GM23338 (cell line): Measurements from ENCODE around the gene ERC2. TPM values are rescaled to one million over a fixed set of nuclear protein-coding genes. Genes with fewer than 3 reads are reported as not detected.

Experiments used
- ATAC-seq: fragments of 200-7000 bp; cut with Tn5 transposase; 3 replicates; pipeline ENCODE4 v1.9.1; 2020
- DNase-seq: peaks from one replicate; pipeline ENCODE4 v3.0.0-alpha.2; 2015; ENCODE audit warnings: low spot score
- H2AFZ ChIP-seq: fragments of 200-600 bp; sonication (generic); 2 replicates; pipeline ENCODE4 v1.8.0; 2016; ENCODE audit warnings: antibody characterized with exemption, mild to moderate bottlenecking, moderate library complexity
- H3F3A ChIP-seq: fragments of 200-600 bp; sonication (generic); replicated peaks from 2 replicates; pipeline ENCODE4 v1.8.0; 2017; ENCODE audit warnings: antibody characterized with exemption, mixed run types, low read depth
- H3K27ac ChIP-seq: fragments of 200-600 bp; sonication (generic); 2 replicates; pipeline ENCODE4 v1.6.1; 2016; ENCODE audit warnings: low read depth
- H3K27me3 ChIP-seq: fragments of 200-600 bp; sonication (generic); 2 replicates; pipeline ENCODE4 v1.8.0; 2016; ENCODE audit warnings: mild to moderate bottlenecking, mixed run types, moderate library complexity; ENCODE audit not compliant: insufficient read depth
- H3K36me3 ChIP-seq: fragments of 200-600 bp; sonication (generic); 2 replicates; pipeline ENCODE4 v1.8.0; 2016; ENCODE audit warnings: mild to moderate bottlenecking; ENCODE audit not compliant: insufficient read depth
- H3K4me1 ChIP-seq: fragments of 200-600 bp; sonication (generic); 2 replicates; pipeline ENCODE4 v1.8.0; 2016; ENCODE audit warnings: mild to moderate bottlenecking, moderate library complexity; ENCODE audit not compliant: insufficient read depth
- H3K4me2 ChIP-seq: fragments of 200-600 bp; sonication (generic); 2 replicates; pipeline ENCODE4 v1.7.1; 2017; ENCODE audit warnings: mixed run types
- H3K4me3 ChIP-seq: fragments of 200-600 bp; sonication (generic); 2 replicates; pipeline ENCODE4 v1.6.1; 2016; ENCODE audit warnings: mixed run types
- H3K79me2 ChIP-seq: fragments of 200-600 bp; sonication (generic); replicated peaks from 2 replicates; pipeline ENCODE4 v1.8.0; 2017; ENCODE audit warnings: mild to moderate bottlenecking; ENCODE audit not compliant: insufficient read depth
- H3K9me2 ChIP-seq: fragments of 200-600 bp; sonication (generic); 2 replicates; pipeline ENCODE4 v1.8.0; 2017; ENCODE audit not compliant: insufficient read depth
- H4K20me1 ChIP-seq: fragments of 200-600 bp; sonication (generic); replicated peaks from 2 replicates; pipeline ENCODE4 v1.8.0; 2017; ENCODE audit warnings: mild to moderate bottlenecking; ENCODE audit not compliant: insufficient read depth
- H3K27ac Mint-ChIP-seq: 2 replicates; pipeline ENCODE4 v1.8.0; 2020; ENCODE audit warnings: inconsistent platforms, mild to moderate bottlenecking, moderate library complexity, mixed read lengths
- H3K27me3 Mint-ChIP-seq: 3 replicates; pipeline ENCODE4 v1.8.0; 2022; ENCODE audit warnings: low read depth, mild to moderate bottlenecking, moderate library complexity, mixed read lengths, inconsistent platforms; ENCODE audit not compliant: insufficient read depth, poor library complexity
- H3K36me3 Mint-ChIP-seq: 3 replicates; pipeline ENCODE4 v1.8.0; 2021; ENCODE audit warnings: low read depth, mild to moderate bottlenecking, inconsistent platforms, moderate library complexity, mixed read lengths
- H3K4me1 Mint-ChIP-seq: 3 replicates; pipeline ENCODE4 v1.8.0; 2020; ENCODE audit warnings: mild to moderate bottlenecking, inconsistent platforms, mixed read lengths
- H3K4me3 Mint-ChIP-seq: 3 replicates; pipeline ENCODE4 v1.8.0; 2021; ENCODE audit warnings: moderate library complexity, mild to moderate bottlenecking, inconsistent platforms, mixed read lengths
- H3K9me3 Mint-ChIP-seq: 3 replicates; pipeline ENCODE4 v1.8.0; 2020; ENCODE audit warnings: moderate library complexity, mild to moderate bottlenecking, inconsistent platforms, mixed read lengths
- CREB1 ChIP-seq: fragments of 250-450 bp; sonication (Bioruptor Pico); IDR thresholded peaks from 2 replicates; pipeline ENCODE4 v1.5.0; 2020; ENCODE audit warnings: low read depth, mild to moderate bottlenecking, moderate library complexity
- EZH2 ChIP-seq: fragments of 200-600 bp; sonication (generic); IDR thresholded peaks from one replicate; pipeline ENCODE4 v1.8.0; 2017; ENCODE audit warnings: antibody characterized with exemption, mild to moderate bottlenecking, low read depth; ENCODE audit not compliant: unreplicated experiment
- EZH2phosphoT487 ChIP-seq: fragments of 200-600 bp; sonication (generic); IDR thresholded peaks from one replicate; pipeline ENCODE4 v1.8.1; 2018; ENCODE audit warnings: antibody characterized with exemption; ENCODE audit not compliant: unreplicated experiment
- JUNB ChIP-seq: IDR thresholded peaks from one replicate; pipeline ENCODE4 v1.6.1; 2016; ENCODE audit warnings: antibody characterized with exemption; ENCODE audit not compliant: unreplicated experiment
- NANOG ChIP-seq: IDR thresholded peaks from 2 replicates; pipeline ENCODE4 v1.6.1; 2016; ENCODE audit warnings: antibody characterized with exemption, borderline replicate concordance
- POLR2AphosphoS5 ChIP-seq: IDR thresholded peaks from 2 replicates; pipeline ENCODE4 v1.6.1; 2016; ENCODE audit warnings: antibody characterized with exemption, low read depth
- ZNF114 ChIP-seq: fragments of 250-450 bp; sonication (Bioruptor Pico); IDR thresholded peaks from 2 replicates; pipeline ENCODE4 v1.5.0; 2020; ENCODE audit warnings: mild to moderate bottlenecking, moderate library complexity
- ZNF331 ChIP-seq: fragments of 250-450 bp; sonication (Bioruptor Pico); IDR thresholded peaks from 2 replicates; pipeline ENCODE4 v1.5.0; 2020; ENCODE audit warnings: low read depth, mild to moderate bottlenecking, moderate library complexity
- polyA plus RNA-seq: library from polyadenylated mRNA; unstranded; fragments of >200 nt; fragmentation: Nextera tagmentation; extraction: Ambion mirVana; gene quantifications from 2 replicates; pipeline ENCODE4 v1.2.1, GENCODE V29; 2016
- total RNA-seq: library from RNA; depleted of rRNA; stranded (reverse); fragments of >200 nt; shearing (Covaris generic); gene quantifications from 2 replicates; pipeline ENCODE4 v1.2.3, GENCODE V29; 2014
- TF ChIP-seq, protein P1 (sequence below), 2 experiments: fragments of 200-600 bp in 1 of 2; sonication (generic) in 1 of 2; conservative IDR thresholded peaks; 2 replicates each; pipeline versions ENCODE4 v1.5.1 to v1.6.1; 2016 to 2017; ENCODE audit warnings: antibody characterized with exemption in 2 of 2, low read depth in 2 of 2, mild to moderate bottlenecking in 2 of 2, moderate library complexity in 1 of 2
- TF ChIP-seq, protein P2 (sequence below): IDR thresholded peaks from one replicate; pipeline ENCODE4 v1.6.1; 2018; ENCODE audit warnings: antibody characterized with exemption; ENCODE audit not compliant: unreplicated experiment
- TF ChIP-seq, protein P3 (sequence below): IDR thresholded peaks from 2 replicates; pipeline ENCODE4 v1.6.1; 2016; ENCODE audit warnings: antibody characterized with exemption
- TF ChIP-seq, protein P4 (sequence below): fragments of 250-450 bp; sonication (Bioruptor Pico); IDR thresholded peaks from 2 replicates; pipeline ENCODE4 v1.5.0; 2020; ENCODE audit warnings: mild to moderate bottlenecking, moderate library complexity

The ERC2 gene
- total and polyA plus RNA-seq, 2 experiments from 2014 or later: 11.8 to 13.7 TPM

DNA sequence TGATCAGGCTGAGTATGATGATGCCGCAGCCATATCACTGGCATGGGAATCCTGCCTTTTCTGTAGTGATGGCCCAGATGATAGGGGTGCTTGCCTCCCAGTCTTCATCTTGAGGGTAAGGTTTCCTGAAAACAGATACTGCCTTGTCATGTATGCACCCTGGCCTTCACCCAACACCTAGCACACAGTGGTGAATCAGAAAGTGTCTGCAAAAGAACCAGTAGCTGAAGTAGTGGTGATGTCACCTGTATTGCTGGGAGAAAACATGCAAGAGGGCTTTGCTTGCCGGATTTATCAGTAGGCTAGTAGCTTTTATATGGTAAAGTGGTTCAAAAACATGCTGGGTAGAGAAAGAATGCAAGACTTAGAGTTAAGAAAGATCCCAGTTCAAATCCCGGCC is 561.4 kb downstream of the ERC2 start:
- no peak overlapping the region for H3K4me2 ChIP-seq
- no peak for DNase-seq
- Mint-ChIP-seq H3K27me3 (peaks cover 5% of the 10 kb centered on the region), H3K36me3 (no peaks in the 10 kb centered on the region), H3K27ac (no peak overlapping the region), H3K9me3 (no peaks in the 10 kb centered on the region), H3K4me3 (no peak overlapping the region), H3K4me1 (no peaks in the 10 kb centered on the region; the same call in 2 of the 3 replicates)
- H3K27me3 ChIP-seq: no peaks in the 10 kb centered on the region
- H3F3A ChIP-seq: no peaks in the 10 kb centered on the region
- H3K79me2 ChIP-seq: no peaks in the 10 kb centered on the region
- H3K36me3 ChIP-seq: no peaks in the 10 kb centered on the region
- no peaks in the 10 kb centered on the region for H3K4me1 ChIP-seq
- TF ChIP-seq CREB1 (CRISPR knock-in tag): no peak
- TF ChIP-seq, protein P1, sequence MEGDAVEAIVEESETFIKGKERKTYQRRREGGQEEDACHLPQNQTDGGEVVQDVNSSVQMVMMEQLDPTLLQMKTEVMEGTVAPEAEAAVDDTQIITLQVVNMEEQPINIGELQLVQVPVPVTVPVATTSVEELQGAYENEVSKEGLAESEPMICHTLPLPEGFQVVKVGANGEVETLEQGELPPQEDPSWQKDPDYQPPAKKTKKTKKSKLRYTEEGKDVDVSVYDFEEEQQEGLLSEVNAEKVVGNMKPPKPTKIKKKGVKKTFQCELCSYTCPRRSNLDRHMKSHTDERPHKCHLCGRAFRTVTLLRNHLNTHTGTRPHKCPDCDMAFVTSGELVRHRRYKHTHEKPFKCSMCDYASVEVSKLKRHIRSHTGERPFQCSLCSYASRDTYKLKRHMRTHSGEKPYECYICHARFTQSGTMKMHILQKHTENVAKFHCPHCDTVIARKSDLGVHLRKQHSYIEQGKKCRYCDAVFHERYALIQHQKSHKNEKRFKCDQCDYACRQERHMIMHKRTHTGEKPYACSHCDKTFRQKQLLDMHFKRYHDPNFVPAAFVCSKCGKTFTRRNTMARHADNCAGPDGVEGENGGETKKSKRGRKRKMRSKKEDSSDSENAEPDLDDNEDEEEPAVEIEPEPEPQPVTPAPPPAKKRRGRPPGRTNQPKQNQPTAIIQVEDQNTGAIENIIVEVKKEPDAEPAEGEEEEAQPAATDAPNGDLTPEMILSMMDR (conservative IDR thresholded peaks at IDR 0.05; ENCODE audit: low read depth in 2 of 2): no peak
- TF ChIP-seq, protein P2, sequence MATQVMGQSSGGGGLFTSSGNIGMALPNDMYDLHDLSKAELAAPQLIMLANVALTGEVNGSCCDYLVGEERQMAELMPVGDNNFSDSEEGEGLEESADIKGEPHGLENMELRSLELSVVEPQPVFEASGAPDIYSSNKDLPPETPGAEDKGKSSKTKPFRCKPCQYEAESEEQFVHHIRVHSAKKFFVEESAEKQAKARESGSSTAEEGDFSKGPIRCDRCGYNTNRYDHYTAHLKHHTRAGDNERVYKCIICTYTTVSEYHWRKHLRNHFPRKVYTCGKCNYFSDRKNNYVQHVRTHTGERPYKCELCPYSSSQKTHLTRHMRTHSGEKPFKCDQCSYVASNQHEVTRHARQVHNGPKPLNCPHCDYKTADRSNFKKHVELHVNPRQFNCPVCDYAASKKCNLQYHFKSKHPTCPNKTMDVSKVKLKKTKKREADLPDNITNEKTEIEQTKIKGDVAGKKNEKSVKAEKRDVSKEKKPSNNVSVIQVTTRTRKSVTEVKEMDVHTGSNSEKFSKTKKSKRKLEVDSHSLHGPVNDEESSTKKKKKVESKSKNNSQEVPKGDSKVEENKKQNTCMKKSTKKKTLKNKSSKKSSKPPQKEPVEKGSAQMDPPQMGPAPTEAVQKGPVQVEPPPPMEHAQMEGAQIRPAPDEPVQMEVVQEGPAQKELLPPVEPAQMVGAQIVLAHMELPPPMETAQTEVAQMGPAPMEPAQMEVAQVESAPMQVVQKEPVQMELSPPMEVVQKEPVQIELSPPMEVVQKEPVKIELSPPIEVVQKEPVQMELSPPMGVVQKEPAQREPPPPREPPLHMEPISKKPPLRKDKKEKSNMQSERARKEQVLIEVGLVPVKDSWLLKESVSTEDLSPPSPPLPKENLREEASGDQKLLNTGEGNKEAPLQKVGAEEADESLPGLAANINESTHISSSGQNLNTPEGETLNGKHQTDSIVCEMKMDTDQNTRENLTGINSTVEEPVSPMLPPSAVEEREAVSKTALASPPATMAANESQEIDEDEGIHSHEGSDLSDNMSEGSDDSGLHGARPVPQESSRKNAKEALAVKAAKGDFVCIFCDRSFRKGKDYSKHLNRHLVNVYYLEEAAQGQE: no peak
- no peak for TF ChIP-seq ZNF114 (CRISPR knock-in tag)
- TF ChIP-seq EZH2: no peak
- no peak for TF ChIP-seq POLR2AphosphoS5
- TF ChIP-seq NANOG: no peak
- TF ChIP-seq, protein P3, sequence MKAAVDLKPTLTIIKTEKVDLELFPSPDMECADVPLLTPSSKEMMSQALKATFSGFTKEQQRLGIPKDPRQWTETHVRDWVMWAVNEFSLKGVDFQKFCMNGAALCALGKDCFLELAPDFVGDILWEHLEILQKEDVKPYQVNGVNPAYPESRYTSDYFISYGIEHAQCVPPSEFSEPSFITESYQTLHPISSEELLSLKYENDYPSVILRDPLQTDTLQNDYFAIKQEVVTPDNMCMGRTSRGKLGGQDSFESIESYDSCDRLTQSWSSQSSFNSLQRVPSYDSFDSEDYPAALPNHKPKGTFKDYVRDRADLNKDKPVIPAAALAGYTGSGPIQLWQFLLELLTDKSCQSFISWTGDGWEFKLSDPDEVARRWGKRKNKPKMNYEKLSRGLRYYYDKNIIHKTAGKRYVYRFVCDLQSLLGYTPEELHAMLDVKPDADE: no peak
- TF ChIP-seq JUNB: no peak
- TF ChIP-seq, protein P4, sequence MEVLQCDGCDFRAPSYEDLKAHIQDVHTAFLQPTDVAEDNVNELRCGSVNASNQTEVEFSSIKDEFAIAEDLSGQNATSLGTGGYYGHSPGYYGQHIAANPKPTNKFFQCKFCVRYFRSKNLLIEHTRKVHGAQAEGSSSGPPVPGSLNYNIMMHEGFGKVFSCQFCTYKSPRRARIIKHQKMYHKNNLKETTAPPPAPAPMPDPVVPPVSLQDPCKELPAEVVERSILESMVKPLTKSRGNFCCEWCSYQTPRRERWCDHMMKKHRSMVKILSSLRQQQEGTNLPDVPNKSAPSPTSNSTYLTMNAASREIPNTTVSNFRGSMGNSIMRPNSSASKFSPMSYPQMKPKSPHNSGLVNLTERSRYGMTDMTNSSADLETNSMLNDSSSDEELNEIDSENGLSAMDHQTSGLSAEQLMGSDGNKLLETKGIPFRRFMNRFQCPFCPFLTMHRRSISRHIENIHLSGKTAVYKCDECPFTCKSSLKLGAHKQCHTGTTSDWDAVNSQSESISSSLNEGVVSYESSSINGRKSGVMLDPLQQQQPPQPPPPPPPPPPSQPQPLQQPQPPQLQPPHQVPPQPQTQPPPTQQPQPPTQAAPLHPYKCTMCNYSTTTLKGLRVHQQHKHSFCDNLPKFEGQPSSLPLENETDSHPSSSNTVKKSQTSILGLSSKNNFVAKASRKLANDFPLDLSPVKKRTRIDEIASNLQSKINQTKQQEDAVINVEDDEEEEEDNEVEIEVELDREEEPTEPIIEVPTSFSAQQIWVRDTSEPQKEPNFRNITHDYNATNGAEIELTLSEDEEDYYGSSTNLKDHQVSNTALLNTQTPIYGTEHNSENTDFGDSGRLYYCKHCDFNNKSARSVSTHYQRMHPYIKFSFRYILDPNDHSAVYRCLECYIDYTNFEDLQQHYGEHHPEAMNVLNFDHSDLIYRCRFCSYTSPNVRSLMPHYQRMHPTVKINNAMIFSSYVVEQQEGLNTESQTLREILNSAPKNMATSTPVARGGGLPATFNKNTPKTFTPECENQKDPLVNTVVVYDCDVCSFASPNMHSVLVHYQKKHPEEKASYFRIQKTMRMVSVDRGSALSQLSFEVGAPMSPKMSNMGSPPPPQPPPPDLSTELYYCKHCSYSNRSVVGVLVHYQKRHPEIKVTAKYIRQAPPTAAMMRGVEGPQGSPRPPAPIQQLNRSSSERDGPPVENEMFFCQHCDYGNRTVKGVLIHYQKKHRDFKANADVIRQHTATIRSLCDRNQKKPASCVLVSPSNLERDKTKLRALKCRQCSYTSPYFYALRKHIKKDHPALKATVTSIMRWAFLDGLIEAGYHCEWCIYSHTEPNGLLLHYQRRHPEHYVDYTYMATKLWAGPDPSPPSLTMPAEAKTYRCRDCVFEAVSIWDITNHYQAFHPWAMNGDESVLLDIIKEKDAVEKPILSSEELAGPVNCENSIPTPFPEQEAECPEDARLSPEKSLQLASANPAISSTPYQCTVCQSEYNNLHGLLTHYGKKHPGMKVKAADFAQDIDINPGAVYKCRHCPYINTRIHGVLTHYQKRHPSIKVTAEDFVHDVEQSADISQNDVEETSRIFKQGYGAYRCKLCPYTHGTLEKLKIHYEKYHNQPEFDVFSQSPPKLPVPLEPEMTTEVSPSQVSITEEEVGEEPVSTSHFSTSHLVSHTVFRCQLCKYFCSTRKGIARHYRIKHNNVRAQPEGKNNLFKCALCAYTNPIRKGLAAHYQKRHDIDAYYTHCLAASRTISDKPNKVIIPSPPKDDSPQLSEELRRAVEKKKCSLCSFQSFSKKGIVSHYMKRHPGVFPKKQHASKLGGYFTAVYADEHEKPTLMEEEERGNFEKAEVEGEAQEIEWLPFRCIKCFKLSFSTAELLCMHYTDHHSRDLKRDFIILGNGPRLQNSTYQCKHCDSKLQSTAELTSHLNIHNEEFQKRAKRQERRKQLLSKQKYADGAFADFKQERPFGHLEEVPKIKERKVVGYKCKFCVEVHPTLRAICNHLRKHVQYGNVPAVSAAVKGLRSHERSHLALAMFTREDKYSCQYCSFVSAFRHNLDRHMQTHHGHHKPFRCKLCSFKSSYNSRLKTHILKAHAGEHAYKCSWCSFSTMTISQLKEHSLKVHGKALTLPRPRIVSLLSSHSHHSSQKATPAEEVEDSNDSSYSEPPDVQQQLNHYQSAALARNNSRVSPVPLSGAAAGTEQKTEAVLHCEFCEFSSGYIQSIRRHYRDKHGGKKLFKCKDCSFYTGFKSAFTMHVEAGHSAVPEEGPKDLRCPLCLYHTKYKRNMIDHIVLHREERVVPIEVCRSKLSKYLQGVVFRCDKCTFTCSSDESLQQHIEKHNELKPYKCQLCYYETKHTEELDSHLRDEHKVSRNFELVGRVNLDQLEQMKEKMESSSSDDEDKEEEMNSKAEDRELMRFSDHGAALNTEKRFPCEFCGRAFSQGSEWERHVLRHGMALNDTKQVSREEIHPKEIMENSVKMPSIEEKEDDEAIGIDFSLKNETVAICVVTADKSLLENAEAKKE (CRISPR knock-in tag): no peak
- no peak for TF ChIP-seq EZH2phosphoT487
- no peak for TF ChIP-seq ZNF331 (CRISPR knock-in tag)
- no peak overlapping the region for H3K27ac ChIP-seq
- no peak overlapping the region for H3K4me3 ChIP-seq
- ATAC-seq: no peak
- no peaks in the 10 kb centered on the region for H3K9me2 ChIP-seq
- H4K20me1 ChIP-seq: no peaks in the 10 kb centered on the region
- no peak overlapping the region for H2AFZ ChIP-seq
